GM23338 (cell line): ENCODE measurements around the gene VSIG8.

Experiments
- CREB1 ChIP-seq: fragments of 250-450 bp; sonication (Bioruptor Pico); IDR thresholded peaks from 2 replicates; pipeline ENCODE4 v1.5.0; 2020; ENCODE audit warnings: low read depth, mild to moderate bottlenecking, moderate library complexity
- EZH2 ChIP-seq: fragments of 200-600 bp; sonication (generic); IDR thresholded peaks from one replicate; pipeline ENCODE4 v1.8.0; 2017; ENCODE audit warnings: antibody characterized with exemption, mild to moderate bottlenecking, low read depth; ENCODE audit not compliant: unreplicated experiment
- EZH2phosphoT487 ChIP-seq: fragments of 200-600 bp; sonication (generic); IDR thresholded peaks from one replicate; pipeline ENCODE4 v1.8.1; 2018; ENCODE audit warnings: antibody characterized with exemption; ENCODE audit not compliant: unreplicated experiment
- JUNB ChIP-seq: IDR thresholded peaks from one replicate; pipeline ENCODE4 v1.6.1; 2016; ENCODE audit warnings: antibody characterized with exemption; ENCODE audit not compliant: unreplicated experiment
- POLR2AphosphoS5 ChIP-seq: IDR thresholded peaks from 2 replicates; pipeline ENCODE4 v1.6.1; 2016; ENCODE audit warnings: antibody characterized with exemption, low read depth
- STAT1 ChIP-seq: IDR thresholded peaks from one replicate; pipeline ENCODE4 v1.6.1; 2016; ENCODE audit warnings: antibody characterized with exemption; ENCODE audit not compliant: unreplicated experiment
- TF ChIP-seq, protein P1 (sequence below), 2 experiments: fragments of 200-600 bp in 1 of 2; sonication (generic) in 1 of 2; conservative IDR thresholded peaks; 2 replicates each; pipeline versions ENCODE4 v1.5.1 to v1.6.1; 2016 to 2017; ENCODE audit warnings: antibody characterized with exemption in 2 of 2, low read depth in 2 of 2, mild to moderate bottlenecking in 2 of 2, moderate library complexity in 1 of 2
- TF ChIP-seq, protein P2 (sequence below): IDR thresholded peaks from 2 replicates; pipeline ENCODE4 v1.6.1; 2016; ENCODE audit warnings: antibody characterized with exemption
- TF ChIP-seq, protein P3 (sequence below): IDR thresholded peaks from one replicate; pipeline ENCODE4 v1.6.1; 2018; ENCODE audit warnings: antibody characterized with exemption; ENCODE audit not compliant: unreplicated experiment

DNA sequence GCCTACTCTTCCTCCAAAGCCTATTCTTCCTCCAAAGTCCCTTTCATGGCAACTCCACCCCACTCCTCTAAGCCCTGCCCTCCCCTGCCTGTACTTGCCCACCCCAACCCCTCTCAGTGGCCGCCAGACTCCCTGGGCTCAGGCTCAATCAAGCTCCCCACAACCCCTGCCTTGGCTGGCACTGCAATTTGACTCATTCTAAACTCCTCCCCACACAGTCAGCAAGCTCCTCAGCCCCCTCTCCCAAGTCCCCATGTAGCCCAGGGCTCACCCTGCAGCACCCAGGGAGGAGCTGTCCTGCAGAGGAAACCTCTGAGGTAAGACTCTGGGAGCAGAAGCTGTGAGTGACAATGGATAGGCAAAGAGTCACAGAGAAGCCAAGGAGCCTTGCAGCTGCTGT, 3.6 kb upstream of the VSIG8 start:
- no peak for TF ChIP-seq POLR2AphosphoS5
- TF ChIP-seq, protein P1, sequence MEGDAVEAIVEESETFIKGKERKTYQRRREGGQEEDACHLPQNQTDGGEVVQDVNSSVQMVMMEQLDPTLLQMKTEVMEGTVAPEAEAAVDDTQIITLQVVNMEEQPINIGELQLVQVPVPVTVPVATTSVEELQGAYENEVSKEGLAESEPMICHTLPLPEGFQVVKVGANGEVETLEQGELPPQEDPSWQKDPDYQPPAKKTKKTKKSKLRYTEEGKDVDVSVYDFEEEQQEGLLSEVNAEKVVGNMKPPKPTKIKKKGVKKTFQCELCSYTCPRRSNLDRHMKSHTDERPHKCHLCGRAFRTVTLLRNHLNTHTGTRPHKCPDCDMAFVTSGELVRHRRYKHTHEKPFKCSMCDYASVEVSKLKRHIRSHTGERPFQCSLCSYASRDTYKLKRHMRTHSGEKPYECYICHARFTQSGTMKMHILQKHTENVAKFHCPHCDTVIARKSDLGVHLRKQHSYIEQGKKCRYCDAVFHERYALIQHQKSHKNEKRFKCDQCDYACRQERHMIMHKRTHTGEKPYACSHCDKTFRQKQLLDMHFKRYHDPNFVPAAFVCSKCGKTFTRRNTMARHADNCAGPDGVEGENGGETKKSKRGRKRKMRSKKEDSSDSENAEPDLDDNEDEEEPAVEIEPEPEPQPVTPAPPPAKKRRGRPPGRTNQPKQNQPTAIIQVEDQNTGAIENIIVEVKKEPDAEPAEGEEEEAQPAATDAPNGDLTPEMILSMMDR (conservative IDR thresholded peaks at IDR 0.05; ENCODE audit: low read depth in 2 of 2): no peak
- no peak for TF ChIP-seq CREB1 (CRISPR knock-in tag)
- TF ChIP-seq EZH2: no peak
- TF ChIP-seq EZH2phosphoT487: no peak
- TF ChIP-seq, protein P2, sequence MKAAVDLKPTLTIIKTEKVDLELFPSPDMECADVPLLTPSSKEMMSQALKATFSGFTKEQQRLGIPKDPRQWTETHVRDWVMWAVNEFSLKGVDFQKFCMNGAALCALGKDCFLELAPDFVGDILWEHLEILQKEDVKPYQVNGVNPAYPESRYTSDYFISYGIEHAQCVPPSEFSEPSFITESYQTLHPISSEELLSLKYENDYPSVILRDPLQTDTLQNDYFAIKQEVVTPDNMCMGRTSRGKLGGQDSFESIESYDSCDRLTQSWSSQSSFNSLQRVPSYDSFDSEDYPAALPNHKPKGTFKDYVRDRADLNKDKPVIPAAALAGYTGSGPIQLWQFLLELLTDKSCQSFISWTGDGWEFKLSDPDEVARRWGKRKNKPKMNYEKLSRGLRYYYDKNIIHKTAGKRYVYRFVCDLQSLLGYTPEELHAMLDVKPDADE: no peak
- TF ChIP-seq STAT1: no peak
- TF ChIP-seq, protein P3, sequence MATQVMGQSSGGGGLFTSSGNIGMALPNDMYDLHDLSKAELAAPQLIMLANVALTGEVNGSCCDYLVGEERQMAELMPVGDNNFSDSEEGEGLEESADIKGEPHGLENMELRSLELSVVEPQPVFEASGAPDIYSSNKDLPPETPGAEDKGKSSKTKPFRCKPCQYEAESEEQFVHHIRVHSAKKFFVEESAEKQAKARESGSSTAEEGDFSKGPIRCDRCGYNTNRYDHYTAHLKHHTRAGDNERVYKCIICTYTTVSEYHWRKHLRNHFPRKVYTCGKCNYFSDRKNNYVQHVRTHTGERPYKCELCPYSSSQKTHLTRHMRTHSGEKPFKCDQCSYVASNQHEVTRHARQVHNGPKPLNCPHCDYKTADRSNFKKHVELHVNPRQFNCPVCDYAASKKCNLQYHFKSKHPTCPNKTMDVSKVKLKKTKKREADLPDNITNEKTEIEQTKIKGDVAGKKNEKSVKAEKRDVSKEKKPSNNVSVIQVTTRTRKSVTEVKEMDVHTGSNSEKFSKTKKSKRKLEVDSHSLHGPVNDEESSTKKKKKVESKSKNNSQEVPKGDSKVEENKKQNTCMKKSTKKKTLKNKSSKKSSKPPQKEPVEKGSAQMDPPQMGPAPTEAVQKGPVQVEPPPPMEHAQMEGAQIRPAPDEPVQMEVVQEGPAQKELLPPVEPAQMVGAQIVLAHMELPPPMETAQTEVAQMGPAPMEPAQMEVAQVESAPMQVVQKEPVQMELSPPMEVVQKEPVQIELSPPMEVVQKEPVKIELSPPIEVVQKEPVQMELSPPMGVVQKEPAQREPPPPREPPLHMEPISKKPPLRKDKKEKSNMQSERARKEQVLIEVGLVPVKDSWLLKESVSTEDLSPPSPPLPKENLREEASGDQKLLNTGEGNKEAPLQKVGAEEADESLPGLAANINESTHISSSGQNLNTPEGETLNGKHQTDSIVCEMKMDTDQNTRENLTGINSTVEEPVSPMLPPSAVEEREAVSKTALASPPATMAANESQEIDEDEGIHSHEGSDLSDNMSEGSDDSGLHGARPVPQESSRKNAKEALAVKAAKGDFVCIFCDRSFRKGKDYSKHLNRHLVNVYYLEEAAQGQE: no peak
- TF ChIP-seq JUNB: no peak
